Erythroblast (primary cell): ENCODE results near the gene SELENBP1.

Experiments used
- GATA1 ChIP-seq: IDR thresholded peaks from 2 replicates; pipeline ENCODE4 v1.6.1; 2011; ENCODE audit warnings: low read depth, mild to moderate bottlenecking, control low read depth, low read length, moderate library complexity
- POLR2A ChIP-seq: IDR thresholded peaks from 2 replicates; pipeline ENCODE4 v1.6.1; 2011; ENCODE audit warnings: mild to moderate bottlenecking, low read length

- TF ChIP-seq POLR2A = no peak
- TF ChIP-seq GATA1 = no peak
These were observed 56.8 kb downstream of the SELENBP1 start for GRCh38 chr1:151315565-151316235.
